Keratinocyte (primary cell): ENCODE measurements around the gene CD163.

ENCODE experiments used
- CTCF ChIP-seq, 3 experiments: IDR thresholded peaks in 1 of 3; conservative IDR thresholded peaks in 1 of 3; optimal IDR thresholded peaks in 1 of 3; 2 replicates in 2 of 3; 3 replicates in 1 of 3; pipeline versions ENCODE3 to v1.5.1; 2011; ENCODE audit warnings: low read length in 3 of 3, mild to moderate bottlenecking in 3 of 3, moderate library complexity in 2 of 3, control low read depth in 1 of 3, inconsistent platforms in 1 of 3; ENCODE audit not compliant: insufficient read depth in 2 of 3; ENCODE audit errors: extremely low read depth in 1 of 3
- EZH2 ChIP-seq: IDR thresholded peaks from one replicate; pipeline ENCODE4 v1.6.1; 2012; ENCODE audit warnings: inconsistent platforms, mild to moderate bottlenecking, low read length, moderate library complexity

GRCh38 chr12:7542813-7543212 is 39.2 kb upstream of the CD163 start:
- TF ChIP-seq CTCF (optimal IDR thresholded peaks at IDR 0.05 in 1 of 3, IDR thresholded peaks at IDR 0.05 in 1 of 3, conservative IDR thresholded peaks at IDR 0.05 in 1 of 3; ENCODE audit: extremely low read depth in 1 of 3, insufficient read depth in 2 of 3, low read length in 3 of 3) (no peak), EZH2 (no peak)
